ENCODE results near the gene ATF6. TPM values are rescaled to one million over a fixed set of nuclear protein-coding genes. Genes with fewer than 3 reads are reported as not detected.

The ATF6 gene
- total RNA-seq, 1 donor: 28.6 TPM

- no peak for DNase-seq (ENCODE audit: insufficient read length, low spot score, missing footprints)
Measured at GRCh38 chr1:161872506-161872905, 106.4 kb downstream of the ATF6 start.

GRCh38 chr1:161879261-161879660 lies 113.1 kb downstream of the ATF6 start:
- H4K20me1 ChIP-seq (ENCODE audit: insufficient read depth, low read length): no peaks in the 10 kb centered on the region
- no peaks in the 10 kb centered on the region for H3K36me3 ChIP-seq (ENCODE audit: insufficient read depth, low read length)
- H3K79me2 ChIP-seq (ENCODE audit: insufficient read depth, low read length): no peaks in the 10 kb centered on the region
- no peak for TF ChIP-seq CTCF (IDR thresholded peaks at IDR 0.05; ENCODE audit: extremely low read depth, low read depth, low read length)
- H3K4me1 ChIP-seq (ENCODE audit: insufficient read depth, low read length): peaks cover 9% of the 10 kb centered on the region
- no peak for DNase-seq (ENCODE audit: insufficient read length, low spot score, missing footprints)
- H3K27me3 ChIP-seq (ENCODE audit: insufficient read depth, low read length): no peaks in the 10 kb centered on the region
- no peak overlapping the region for H3K4me3 ChIP-seq (ENCODE audit: insufficient read depth, low read length)
- no peak overlapping the region for H3K4me2 ChIP-seq (ENCODE audit: insufficient read depth, low read length)
- H3K9me3 ChIP-seq (ENCODE audit: low read depth, low read length): no peaks in the 10 kb centered on the region
- H3K27ac ChIP-seq (ENCODE audit: low read depth, low read length): no peak overlapping the region
- no peak overlapping the region for H2AFZ ChIP-seq (ENCODE audit: low read length)

More at GRCh38 chr1:161872506-161872905, 106.4 kb downstream of the ATF6 start:
- Histone ChIP-seq H4K20me1 (ENCODE audit: insufficient read depth, low read length) (no peaks in the 10 kb centered on the region), H3K9me3 (ENCODE audit: low read depth, low read length) (no peaks in the 10 kb centered on the region), H3K36me3 (ENCODE audit: insufficient read depth, low read length) (no peaks in the 10 kb centered on the region), H3K4me1 (ENCODE audit: insufficient read depth, low read length) (no peaks in the 10 kb centered on the region), H3K4me2 (ENCODE audit: insufficient read depth, low read length) (peak overlapping the region; percentile 14), H3K79me2 (ENCODE audit: insufficient read depth, low read length) (no peaks in the 10 kb centered on the region), H3K27me3 (ENCODE audit: insufficient read depth, low read length) (no peaks in the 10 kb centered on the region), H3K4me3 (ENCODE audit: insufficient read depth, low read length) (no peak overlapping the region), H2AFZ (ENCODE audit: low read length) (no peak overlapping the region), H3K27ac (ENCODE audit: low read depth, low read length) (no peak overlapping the region)
- no peak for TF ChIP-seq CTCF (IDR thresholded peaks at IDR 0.05; ENCODE audit: extremely low read depth, low read depth, low read length)

GRCh38 chr1:161884475-161884874 lies 118.4 kb downstream of the ATF6 start:
- Histone ChIP-seq H3K4me1 (ENCODE audit: insufficient read depth, low read length) (peaks cover 22% of the 10 kb centered on the region), H3K4me2 (ENCODE audit: insufficient read depth, low read length) (peak overlapping the region; percentile 83), H3K27ac (ENCODE audit: low read depth, low read length) (peak overlapping the region; percentile 56), H3K9me3 (ENCODE audit: low read depth, low read length) (no peaks in the 10 kb centered on the region), H3K79me2 (ENCODE audit: insufficient read depth, low read length) (no peaks in the 10 kb centered on the region), H3K36me3 (ENCODE audit: insufficient read depth, low read length) (peaks cover 3% of the 10 kb centered on the region), H4K20me1 (ENCODE audit: insufficient read depth, low read length) (no peaks in the 10 kb centered on the region), H2AFZ (ENCODE audit: low read length) (no peak overlapping the region), H3K4me3 (ENCODE audit: insufficient read depth, low read length) (peak overlapping the region; percentile 29), H3K27me3 (ENCODE audit: insufficient read depth, low read length) (no peaks in the 10 kb centered on the region)
- DNase-seq (ENCODE audit: insufficient read length, low spot score, missing footprints): no peak
- TF ChIP-seq CTCF (IDR thresholded peaks at IDR 0.05; ENCODE audit: extremely low read depth, low read depth, low read length): no peak

GRCh38 chr1:161885003-161885402 lies 118.9 kb downstream of the ATF6 start:
- Histone ChIP-seq H3K4me1 (ENCODE audit: insufficient read depth, low read length) (peaks cover 22% of the 10 kb centered on the region), H2AFZ (ENCODE audit: low read length) (no peak overlapping the region), H3K27ac (ENCODE audit: low read depth, low read length) (peak overlapping the region; percentile 56), H3K36me3 (ENCODE audit: insufficient read depth, low read length) (peaks cover 3% of the 10 kb centered on the region), H3K79me2 (ENCODE audit: insufficient read depth, low read length) (no peaks in the 10 kb centered on the region), H3K4me2 (ENCODE audit: insufficient read depth, low read length) (peak overlapping the region; percentile 83), H3K9me3 (ENCODE audit: low read depth, low read length) (no peaks in the 10 kb centered on the region), H3K27me3 (ENCODE audit: insufficient read depth, low read length) (no peaks in the 10 kb centered on the region), H3K4me3 (ENCODE audit: insufficient read depth, low read length) (peak overlapping the region; percentile 29), H4K20me1 (ENCODE audit: insufficient read depth, low read length) (no peaks in the 10 kb centered on the region)
- no peak for TF ChIP-seq CTCF (IDR thresholded peaks at IDR 0.05; ENCODE audit: extremely low read depth, low read depth, low read length)
- no peak for DNase-seq (ENCODE audit: insufficient read length, low spot score, missing footprints)
